Endothelial cell of umbilical vein (primary cell): ENCODE results near the gene RNF11. TPM values are rescaled to one million over a fixed set of nuclear protein-coding genes. Genes with fewer than 3 reads are reported as not detected.

Experiments
- BruUV-seq: library from RNA; stranded (reverse); fragments of 400-500 nt; replicated peaks from 2 replicates; lab custom pipeline; 2021; lab: Mats Ljungman, UMichigan
- CTCF ChIA-PET: fragments of 300-600, 350-600 bp; sonication (Branson Sonifier 250); formaldehyde crosslinking; loops from one replicate; lab custom pipeline; 2021; ENCODE audit warnings: antibody characterized with exemption, inconsistent platforms; lab: Charles Lee
- POLR2A ChIA-PET: fragments of 300-600, 350-600 bp; sonication (Branson Sonifier 250); formaldehyde crosslinking; loops from one replicate; lab custom pipeline; 2021; ENCODE audit warnings: antibody characterized with exemption, inconsistent platforms; lab: Charles Lee
- DNase-seq: peaks from one replicate; pipeline ENCODE4 v3.0.0-alpha.2; 2011; ENCODE audit warnings: low read depth, low spot score
- FAIRE-seq: peaks from 2 replicates; lab custom pipeline; 2011; peaks lifted over from hg19 to GRCh38; lab: Jason Lieb, UNC
- H2AFZ ChIP-seq: 2 replicates; pipeline ENCODE4 v1.6.0; 2012; ENCODE audit warnings: low read depth, low read length, control low read depth, inconsistent platforms
- H3K27ac ChIP-seq: 2 replicates; pipeline ENCODE4 v1.5.1; 2011; ENCODE audit warnings: low read depth, mild to moderate bottlenecking, control low read depth, low read length, moderate library complexity; ENCODE audit not compliant: insufficient read depth
- H3K27me3 ChIP-seq, 2 experiments: 2 replicates each; pipeline versions ENCODE4 v1.6.0 to v1.6.1; 2011; ENCODE audit warnings: low read length in 2 of 2, mixed read lengths in 1 of 2; ENCODE audit not compliant: control insufficient read depth in 2 of 2, insufficient read depth in 2 of 2
- H3K36me3 ChIP-seq, 2 experiments: 2 replicates in 1 of 2; 3 replicates in 1 of 2; pipeline ENCODE4 v1.5.1; 2011; ENCODE audit warnings: low read length in 2 of 2, mild to moderate bottlenecking in 1 of 2, moderate library complexity in 1 of 2; ENCODE audit not compliant: control insufficient read depth in 2 of 2, insufficient read depth in 2 of 2; ENCODE audit errors: extremely low read depth in 1 of 2
- H3K4me1 ChIP-seq: 3 replicates; pipeline ENCODE4 v1.5.1; 2011; ENCODE audit warnings: mild to moderate bottlenecking, low read length; ENCODE audit not compliant: control insufficient read depth, insufficient read depth; ENCODE audit errors: extremely low read depth
- H3K4me2 ChIP-seq: 2 replicates; pipeline ENCODE4 v1.6.1; 2011; ENCODE audit warnings: low read length, control low read depth, mixed read lengths; ENCODE audit not compliant: insufficient read depth
- H3K4me3 ChIP-seq, 3 experiments: fragments of 200-600 bp in 1 of 3; sonication (generic), shearing (Covaris generic) in 1 of 3; replicated peaks in 1 of 3; 2 replicates each; pipeline ENCODE4 v1.5.1; 2011 to 2016; ENCODE audit warnings: control low read depth in 3 of 3, low read length in 3 of 3, mild to moderate bottlenecking in 2 of 3, inconsistent platforms in 1 of 3, low read depth in 1 of 3, moderate library complexity in 1 of 3; ENCODE audit not compliant: insufficient read depth in 1 of 3
- H3K79me2 ChIP-seq: 2 replicates; pipeline ENCODE4 v1.6.0; 2012; ENCODE audit warnings: low read length, inconsistent platforms; ENCODE audit not compliant: control insufficient read depth, insufficient read depth
- H3K9ac ChIP-seq: replicated peaks from 2 replicates; pipeline ENCODE3; 2011; ENCODE audit warnings: low read length, control low read depth; ENCODE audit not compliant: insufficient read depth; ENCODE audit errors: extremely low read depth
- H3K9me1 ChIP-seq: replicated peaks from 3 replicates; pipeline ENCODE4 v1.6.0; 2011; ENCODE audit warnings: mild to moderate bottlenecking, low read length; ENCODE audit not compliant: control insufficient read depth, insufficient read depth; ENCODE audit errors: extremely low read depth
- H3K9me3 ChIP-seq: replicated peaks from 2 replicates; pipeline ENCODE4 v1.5.1; 2012; ENCODE audit warnings: low read length, inconsistent platforms; ENCODE audit not compliant: control insufficient read depth, insufficient read depth
- H4K20me1 ChIP-seq: replicated peaks from 2 replicates; pipeline ENCODE3; 2011; ENCODE audit warnings: mild to moderate bottlenecking, low read length; ENCODE audit not compliant: control insufficient read depth, insufficient read depth; ENCODE audit errors: extremely low read depth
- CTCF ChIP-seq, 2 donors: IDR thresholded peaks; 1 replicate in 1 of 2; 2 replicates in 1 of 2; pipeline ENCODE4 v1.5.1; 2011; ENCODE audit warnings: low read length in 2 of 2, mild to moderate bottlenecking in 2 of 2, moderate library complexity in 2 of 2, control low read depth in 1 of 2, inconsistent platforms in 1 of 2, low read depth in 1 of 2; ENCODE audit not compliant: insufficient read depth in 1 of 2; ENCODE audit errors: extremely low read depth in 1 of 2
- EZH2 ChIP-seq: IDR thresholded peaks from 2 replicates; pipeline ENCODE4 v1.6.1; 2012; ENCODE audit warnings: borderline replicate concordance, low read depth, mild to moderate bottlenecking, moderate library complexity, low read length, inconsistent platforms; ENCODE audit not compliant: severe bottlenecking
- FOS ChIP-seq: IDR thresholded peaks from 2 replicates; pipeline ENCODE4 v1.6.1; 2011; ENCODE audit warnings: mild to moderate bottlenecking, low read length, moderate library complexity, borderline replicate concordance; ENCODE audit not compliant: insufficient read depth
- GATA2 ChIP-seq: IDR thresholded peaks from 2 replicates; pipeline ENCODE4 v1.7.0; 2011; ENCODE audit warnings: low read depth, mild to moderate bottlenecking, moderate library complexity, mixed read lengths, low read length; ENCODE audit not compliant: insufficient read length, insufficient read depth
- JUN ChIP-seq: IDR thresholded peaks from 2 replicates; pipeline ENCODE4 v1.6.1; 2011; ENCODE audit warnings: borderline replicate concordance, low read depth; ENCODE audit not compliant: insufficient read length, insufficient read depth
- MAX ChIP-seq: IDR thresholded peaks from 2 replicates; pipeline ENCODE4 v1.6.1; 2011; ENCODE audit not compliant: insufficient read depth, insufficient read length
- MYC ChIP-seq: IDR thresholded peaks from one replicate; pipeline ENCODE4 v1.6.1; 2011; ENCODE audit warnings: mild to moderate bottlenecking, low read depth, low read length
- POLR2A ChIP-seq: IDR thresholded peaks from 2 replicates; pipeline ENCODE4 v1.6.1; 2012; ENCODE audit warnings: low read depth, mild to moderate bottlenecking, control low read depth, low read length
- POLR2AphosphoS5 ChIP-seq: IDR thresholded peaks from 2 replicates; pipeline ENCODE4 v1.6.1; 2012; ENCODE audit warnings: low read depth, mild to moderate bottlenecking, control low read depth, low read length, moderate library complexity; ENCODE audit not compliant: insufficient read depth
- dilution Hi-C: fragments of 300-500 bp; cut with MboI; formaldehyde crosslinking; loops from one replicate; pipeline ENCODE4 v1.15.0; 2019; ENCODE audit warnings: low sequenced_read_pairs; ENCODE audit not compliant: extremely low pct_ligation_motif_present
- intact Hi-C: fragments of 100-400 bp; cut with micrococcal nuclease; formaldehyde crosslinking; loops from one replicate; pipeline ENCODE4 v1.10.0; 2022
- polyA plus RNA-seq, 4 experiments: library from polyadenylated mRNA; depleted of rRNA in 3 of 4; stranded (reverse) in 3 of 4; unstranded in 1 of 4; fragments of >200 nt; gene quantifications; 2 replicates each; pipeline versions ENCODE4 v1.2.1 to v1.2.3, GENCODE V29; 2011 to 2012; ENCODE audit warnings: missing spikeins in 1 of 4
- total RNA-seq: library from RNA; stranded (reverse); gene quantifications from 2 replicates; pipeline ENCODE4 v1.2.3, GENCODE V29; 2021

Gene RNF11
- total and polyA plus RNA-seq, 2 donors (not counting 3 experiments of a cell fraction or from before 2014, with no cell fraction given), result 75.2 to 82.9 TPM

- Histone ChIP-seq H3K4me1 (peaks cover 29% of the 10 kb centered on the region), H3K9ac (no peak overlapping the region), H3K4me2 (no peak overlapping the region), H2AFZ (no peak overlapping the region), H3K79me2 (no peaks in the 10 kb centered on the region), H3K4me3 (no peak overlapping the region), H4K20me1 (no peaks in the 10 kb centered on the region), H3K9me3 (no peaks in the 10 kb centered on the region), H3K27me3 (no peaks in the 10 kb centered on the region), H3K9me1 (no peaks in the 10 kb centered on the region), H3K36me3 (no peaks in the 10 kb centered on the region), H3K27ac (no peak overlapping the region)
- dilution Hi-C loops (no loop called here), intact Hi-C loops (no loop called here)
- POLR2A ChIA-PET, result no interaction called here
- TF ChIP-seq MYC (no peak), JUN (no peak), EZH2 (no peak), FOS (no peak), CTCF (IDR thresholded peaks at IDR 0.05; ENCODE audit: extremely low read depth in 1 of 2, insufficient read depth in 1 of 2, low read depth in 1 of 2, low read length in 2 of 2) (no peak), POLR2A (no peak), GATA2 (no peak), POLR2AphosphoS5 (no peak), MAX (no peak)
- no peak for DNase-seq
- CTCF ChIA-PET, result no interaction called here
- no TSS peak for BruUV-seq
- FAIRE-seq, result no peak
These were observed 72.6 kb downstream of the RNF11 start for GRCh38 chr1:51308636-51309035.
